SU-DHL-6 (cell line): ENCODE measurements around the gene CASK.

Experiments
- H2AFZ ChIP-seq: fragments of 200-600 bp; sonication (generic); 2 replicates; pipeline ENCODE4 v1.6.1; 2014; ENCODE audit warnings: low read depth, mild to moderate bottlenecking, moderate library complexity, mixed read lengths, antibody characterized with exemption, low read length; ENCODE audit not compliant: severe bottlenecking
- H3F3A ChIP-seq: fragments of 200-600 bp; shearing (Covaris generic); 2 replicates; pipeline ENCODE4 v1.6.0; 2016; ENCODE audit warnings: antibody characterized with exemption, mild to moderate bottlenecking; ENCODE audit not compliant: insufficient read depth
- H3K27ac ChIP-seq: fragments of 200-600 bp; sonication (generic); 2 replicates; pipeline ENCODE4 v1.5.1; 2016; ENCODE audit warnings: low read depth, mild to moderate bottlenecking, low read length, moderate library complexity, mixed read lengths
- H3K27me3 ChIP-seq: fragments of 200-600 bp; sonication (generic), shearing (Covaris generic); 2 replicates; pipeline ENCODE4 v1.6.0; 2014; ENCODE audit warnings: mild to moderate bottlenecking, low read length
- H3K36me3 ChIP-seq: fragments of 200-600 bp; sonication (generic); 2 replicates; pipeline ENCODE4 v1.6.1; 2014; ENCODE audit warnings: mild to moderate bottlenecking, low read length, mixed read lengths
- H3K4me2 ChIP-seq: fragments of 300-600, 200-600 bp; shearing (Covaris generic), sonication (generic); 2 replicates; pipeline ENCODE4 v1.6.0; 2014; ENCODE audit warnings: low read length, low read depth, mild to moderate bottlenecking; ENCODE audit not compliant: poor library complexity, severe bottlenecking
- H3K4me3 ChIP-seq: fragments of 200-600 bp; sonication (generic); 2 replicates; pipeline ENCODE4 v1.5.1; 2014; ENCODE audit warnings: antibody characterized with exemption, low read length, mild to moderate bottlenecking, mixed read lengths; ENCODE audit not compliant: insufficient read depth, poor library complexity, severe bottlenecking
- H3K79me2 ChIP-seq: fragments of 200-600 bp; sonication (generic); 2 replicates; pipeline ENCODE4 v1.6.1; 2014; ENCODE audit warnings: mild to moderate bottlenecking, low read length, moderate library complexity; ENCODE audit not compliant: insufficient read depth
- H3K9ac ChIP-seq: fragments of 200-600 bp; sonication (generic); 2 replicates; pipeline ENCODE4 v1.7.0; 2014; ENCODE audit warnings: mild to moderate bottlenecking, low read length
- H3K9me2 ChIP-seq: fragments of 200-600 bp; sonication (generic); replicated peaks from 2 replicates; pipeline ENCODE4 v1.6.1; 2014; ENCODE audit warnings: low read length; ENCODE audit not compliant: insufficient read depth
- H3K9me3 ChIP-seq: fragments of 200-600 bp; sonication (generic); 2 replicates; pipeline ENCODE4 v1.6.1; 2014; ENCODE audit warnings: low read length, mixed read lengths; ENCODE audit not compliant: insufficient read depth
- H4K20me1 ChIP-seq: fragments of 200-600 bp; sonication (generic); 2 replicates; pipeline ENCODE4 v1.6.1; 2014; ENCODE audit warnings: low read depth, mild to moderate bottlenecking, antibody characterized with exemption, low read length, moderate library complexity, mixed read lengths
- CTCF ChIP-seq: fragments of 200-600 bp; sonication (generic); IDR thresholded peaks from one replicate; pipeline ENCODE4 v1.5.1; 2017; ENCODE audit warnings: antibody characterized with exemption, mild to moderate bottlenecking, low read length, moderate library complexity; ENCODE audit not compliant: insufficient read depth, poor library complexity, severe bottlenecking
- EZH2phosphoT487 ChIP-seq: fragments of 200-600 bp; sonication (generic), shearing (Covaris generic); conservative IDR thresholded peaks from 2 replicates; pipeline ENCODE4 v1.6.1; 2018; ENCODE audit warnings: mild to moderate bottlenecking, antibody characterized with exemption, low read length, moderate library complexity, mixed read lengths

The CASK gene

GRCh38 chrX:41518127-41518840 is 405.1 kb downstream of the CASK start:
- Histone ChIP-seq H4K20me1 (no peaks in the 10 kb centered on the region), H3K9me3 (no peaks in the 10 kb centered on the region), H3K9me2 (no peaks in the 10 kb centered on the region), H3K79me2 (no peaks in the 10 kb centered on the region), H3K4me2 (no peak overlapping the region), H2AFZ (no peak overlapping the region), H3K36me3 (no peaks in the 10 kb centered on the region), H3K9ac (no peak overlapping the region), H3K27ac (no peak overlapping the region), H3K27me3 (no peaks in the 10 kb centered on the region), H3F3A (no peaks in the 10 kb centered on the region), H3K4me3 (no peak overlapping the region)
- TF ChIP-seq EZH2phosphoT487 (no peak), CTCF (no peak)

- Histone ChIP-seq H3K4me2 (no peak overlapping the region), H3F3A (no peaks in the 10 kb centered on the region; the same call in 1 of the 2 replicates), H3K79me2 (no peaks in the 10 kb centered on the region), H3K27ac (no peak overlapping the region), H3K9me2 (no peaks in the 10 kb centered on the region), H3K36me3 (no peaks in the 10 kb centered on the region), H3K27me3 (no peaks in the 10 kb centered on the region), H4K20me1 (no peaks in the 10 kb centered on the region), H2AFZ (no peak overlapping the region), H3K9ac (no peak overlapping the region), H3K4me3 (no peak overlapping the region), H3K9me3 (no peaks in the 10 kb centered on the region)
- TF ChIP-seq CTCF (no peak), EZH2phosphoT487 (no peak)
Measured at GRCh38 chrX:41516999-41517765, 406.2 kb downstream of the CASK start.

- TF ChIP-seq CTCF = no peak
- Histone ChIP-seq H3K79me2 (no peaks in the 10 kb centered on the region), H3K27ac (no peak overlapping the region), H3F3A (no peaks in the 10 kb centered on the region; the same call in 1 of the 2 replicates), H2AFZ (no peak overlapping the region), H3K4me2 (no peak overlapping the region), H3K36me3 (no peaks in the 10 kb centered on the region), H3K27me3 (no peaks in the 10 kb centered on the region), H4K20me1 (no peaks in the 10 kb centered on the region), H3K9me3 (no peaks in the 10 kb centered on the region), H3K4me3 (no peak overlapping the region), H3K9me2 (no peaks in the 10 kb centered on the region), H3K9ac (no peak overlapping the region)
Measured at GRCh38 chrX:41516456-41516855, 406.9 kb downstream of the CASK start.
